ENCODE results near the gene DMAC2.

DNA sequence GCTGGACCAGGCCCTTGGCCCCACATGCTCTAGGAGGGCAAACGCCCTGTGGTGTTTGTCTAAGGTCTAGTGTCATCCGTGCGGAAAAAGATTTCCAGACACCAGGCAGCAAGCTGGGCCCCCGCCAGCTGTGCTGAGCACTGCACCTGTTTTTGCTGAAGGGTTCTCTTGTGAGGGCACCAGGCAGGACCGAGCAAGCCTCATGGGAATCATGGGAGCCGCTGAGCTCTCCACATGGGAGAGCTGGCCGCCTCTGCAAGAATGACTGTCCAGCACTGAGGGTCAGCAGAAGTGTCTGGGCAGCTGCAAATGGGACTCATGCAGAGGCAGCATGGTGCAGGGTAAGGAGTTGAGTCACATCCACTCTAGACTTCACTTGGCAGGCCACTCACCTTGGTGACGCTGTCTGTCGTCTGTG is 24.5 kb downstream of the DMAC2 start:
- TF ChIP-seq, protein P1, sequence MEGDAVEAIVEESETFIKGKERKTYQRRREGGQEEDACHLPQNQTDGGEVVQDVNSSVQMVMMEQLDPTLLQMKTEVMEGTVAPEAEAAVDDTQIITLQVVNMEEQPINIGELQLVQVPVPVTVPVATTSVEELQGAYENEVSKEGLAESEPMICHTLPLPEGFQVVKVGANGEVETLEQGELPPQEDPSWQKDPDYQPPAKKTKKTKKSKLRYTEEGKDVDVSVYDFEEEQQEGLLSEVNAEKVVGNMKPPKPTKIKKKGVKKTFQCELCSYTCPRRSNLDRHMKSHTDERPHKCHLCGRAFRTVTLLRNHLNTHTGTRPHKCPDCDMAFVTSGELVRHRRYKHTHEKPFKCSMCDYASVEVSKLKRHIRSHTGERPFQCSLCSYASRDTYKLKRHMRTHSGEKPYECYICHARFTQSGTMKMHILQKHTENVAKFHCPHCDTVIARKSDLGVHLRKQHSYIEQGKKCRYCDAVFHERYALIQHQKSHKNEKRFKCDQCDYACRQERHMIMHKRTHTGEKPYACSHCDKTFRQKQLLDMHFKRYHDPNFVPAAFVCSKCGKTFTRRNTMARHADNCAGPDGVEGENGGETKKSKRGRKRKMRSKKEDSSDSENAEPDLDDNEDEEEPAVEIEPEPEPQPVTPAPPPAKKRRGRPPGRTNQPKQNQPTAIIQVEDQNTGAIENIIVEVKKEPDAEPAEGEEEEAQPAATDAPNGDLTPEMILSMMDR (IDR thresholded peaks at IDR 0.05) = no peak
- TF ChIP-seq POLR2A (IDR thresholded peaks at IDR 0.05) = no peak

Measured in lower leg skin (tissue), 3 donors.